GM12872 (cell line): ENCODE results near the gene SLC6A17.

ENCODE experiments used
- TF ChIP-seq, protein P1 (sequence below): IDR thresholded peaks from 3 replicates; pipeline ENCODE4 v1.5.1; 2011; ENCODE audit warnings: low read depth, mild to moderate bottlenecking, low read length, moderate library complexity; ENCODE audit not compliant: insufficient read depth

The SLC6A17 gene

DNA sequence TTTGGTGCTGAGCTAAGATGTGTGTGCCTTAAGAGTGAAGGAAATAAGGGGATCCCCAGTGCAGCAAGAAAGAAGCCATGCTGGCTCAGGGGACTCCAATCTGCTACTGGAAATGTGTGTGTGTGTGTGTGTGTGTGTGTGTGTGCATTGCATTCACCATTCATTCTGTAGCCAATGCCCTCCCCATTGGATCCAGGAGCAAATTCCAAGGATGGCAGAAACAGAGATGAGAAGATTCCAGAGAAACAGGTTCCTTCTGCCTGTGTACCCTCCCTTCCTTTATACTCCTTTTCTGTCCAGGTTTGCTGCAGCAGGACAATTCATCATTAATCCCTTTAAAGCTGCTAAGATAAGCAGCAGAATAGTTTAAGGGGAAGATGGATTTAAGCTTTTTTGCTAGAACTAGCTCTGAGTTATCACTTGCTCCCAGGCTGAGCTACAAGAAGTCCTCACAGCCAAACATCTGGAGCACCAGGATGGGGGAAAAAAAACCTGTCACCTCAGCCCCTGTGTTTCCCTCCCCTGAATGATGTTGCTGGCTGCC is 3.2 kb downstream of the SLC6A17 start:
- TF ChIP-seq, protein P1, sequence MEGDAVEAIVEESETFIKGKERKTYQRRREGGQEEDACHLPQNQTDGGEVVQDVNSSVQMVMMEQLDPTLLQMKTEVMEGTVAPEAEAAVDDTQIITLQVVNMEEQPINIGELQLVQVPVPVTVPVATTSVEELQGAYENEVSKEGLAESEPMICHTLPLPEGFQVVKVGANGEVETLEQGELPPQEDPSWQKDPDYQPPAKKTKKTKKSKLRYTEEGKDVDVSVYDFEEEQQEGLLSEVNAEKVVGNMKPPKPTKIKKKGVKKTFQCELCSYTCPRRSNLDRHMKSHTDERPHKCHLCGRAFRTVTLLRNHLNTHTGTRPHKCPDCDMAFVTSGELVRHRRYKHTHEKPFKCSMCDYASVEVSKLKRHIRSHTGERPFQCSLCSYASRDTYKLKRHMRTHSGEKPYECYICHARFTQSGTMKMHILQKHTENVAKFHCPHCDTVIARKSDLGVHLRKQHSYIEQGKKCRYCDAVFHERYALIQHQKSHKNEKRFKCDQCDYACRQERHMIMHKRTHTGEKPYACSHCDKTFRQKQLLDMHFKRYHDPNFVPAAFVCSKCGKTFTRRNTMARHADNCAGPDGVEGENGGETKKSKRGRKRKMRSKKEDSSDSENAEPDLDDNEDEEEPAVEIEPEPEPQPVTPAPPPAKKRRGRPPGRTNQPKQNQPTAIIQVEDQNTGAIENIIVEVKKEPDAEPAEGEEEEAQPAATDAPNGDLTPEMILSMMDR: no peak

GRCh38 chr1:110155878-110156522 is 5.7 kb downstream of the SLC6A17 start:
- TF ChIP-seq, protein P1: no peak

- TF ChIP-seq, protein P1: no peak
These were observed 8.0 kb downstream of the SLC6A17 start for GRCh38 chr1:110158261-110158660.

GRCh38 chr1:110159168-110159567 is 8.9 kb downstream of the SLC6A17 start:
- TF ChIP-seq, protein P1: no peak

GRCh38 chr1:110160538-110161100 is 10.3 kb downstream of the SLC6A17 start:
- TF ChIP-seq, protein P1: no peak

DNA sequence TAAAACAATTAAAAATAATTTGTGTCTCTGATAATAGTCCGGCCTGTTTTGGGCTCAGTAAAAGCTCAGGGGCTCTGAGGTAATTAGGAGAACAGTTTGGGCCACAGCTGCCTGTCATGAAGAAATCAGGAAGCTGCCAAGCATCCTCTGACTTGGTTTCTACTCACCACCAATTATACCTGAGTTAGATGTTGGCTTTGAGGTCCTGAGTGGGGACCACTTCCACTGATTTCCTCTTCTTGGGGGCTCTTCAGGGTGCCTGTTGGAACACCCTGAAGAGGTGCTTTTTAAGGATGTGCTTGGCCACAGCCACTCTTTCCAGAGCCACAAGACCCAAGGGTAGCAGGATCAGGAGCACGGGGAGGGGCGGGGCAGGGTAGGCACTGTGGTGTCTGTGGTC is 10.9 kb downstream of the SLC6A17 start:
- TF ChIP-seq, protein P1: no peak

- TF ChIP-seq, protein P1: no peak
These were observed 11.6 kb downstream of the SLC6A17 start for GRCh38 chr1:110161849-110162248.
